Measurements from ENCODE around the gene SLC25A52.
"Not testable (repeated sequence)": the region's sequence is repeated elsewhere in the genome, so short reads cannot be mapped to it uniquely, and the experiment has no call there.

GRCh38 chr18:31729196-31729595 is 31.5 kb downstream of the SLC25A52 start:
- not testable (repeated sequence) for TF ChIP-seq CTCF, POLR2A (IDR thresholded peaks at IDR 0.05)

Measured in testis (tissue), 2 donors.